Activated T-cell treated with anti-CD3 and anti-CD28 coated beads, Interleukin-2, amount 50 U/mL, for 1 hour (primary cell): ENCODE results near the gene FAM3A.
"Not testable (repeated sequence)": the region's sequence is repeated elsewhere in the genome, so short reads cannot be mapped to it uniquely, and the experiment has no call there.

Experiments
- DNase-seq: peaks from one replicate; pipeline ENCODE4 v3.0.0-alpha.2; 2020

Gene FAM3A, protein sequence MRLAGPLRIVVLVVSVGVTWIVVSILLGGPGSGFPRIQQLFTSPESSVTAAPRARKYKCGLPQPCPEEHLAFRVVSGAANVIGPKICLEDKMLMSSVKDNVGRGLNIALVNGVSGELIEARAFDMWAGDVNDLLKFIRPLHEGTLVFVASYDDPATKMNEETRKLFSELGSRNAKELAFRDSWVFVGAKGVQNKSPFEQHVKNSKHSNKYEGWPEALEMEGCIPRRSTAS

DNA sequence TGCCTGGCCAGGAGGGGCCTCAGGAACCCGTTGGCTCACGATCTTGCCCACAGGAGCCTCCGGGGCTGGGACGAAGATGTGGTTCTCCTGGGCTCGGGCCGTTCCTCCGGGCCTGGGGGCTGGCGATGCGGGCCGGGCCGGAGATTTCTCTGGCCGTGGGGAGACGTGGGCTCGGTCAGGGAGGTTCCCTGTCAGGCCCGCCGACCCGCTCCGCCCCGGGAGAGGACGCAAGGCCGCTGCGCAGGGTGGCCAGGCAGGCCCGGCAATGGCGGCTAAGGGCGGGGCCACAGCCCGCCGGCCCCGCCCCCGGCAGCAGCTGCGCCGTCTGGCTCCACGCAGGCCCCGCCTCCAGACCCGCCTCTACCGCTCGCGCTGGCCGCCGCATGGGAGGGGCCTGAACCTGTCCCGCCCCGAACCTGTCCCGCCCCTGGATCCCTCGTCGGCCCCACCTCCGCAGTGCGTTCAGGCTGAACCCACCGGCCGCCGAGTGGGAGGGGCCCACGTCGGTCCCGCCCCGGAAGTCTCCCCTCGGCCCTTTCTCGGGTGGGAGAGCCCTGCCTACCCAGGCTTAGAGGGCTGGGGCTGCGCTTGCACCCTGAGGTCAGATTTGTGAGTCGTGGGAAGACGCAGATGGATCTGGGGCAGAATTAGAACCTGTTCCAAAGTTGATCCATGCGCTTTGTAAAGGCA, at the start of gene FAM3A:
TSS of gene FAM3A (minus strand) at position 267 of the 690 bp plus-strand sequence. CDS start 460 bp downstream, outside the sequence.
- DNase-seq, result peak; percentile 94

DNA sequence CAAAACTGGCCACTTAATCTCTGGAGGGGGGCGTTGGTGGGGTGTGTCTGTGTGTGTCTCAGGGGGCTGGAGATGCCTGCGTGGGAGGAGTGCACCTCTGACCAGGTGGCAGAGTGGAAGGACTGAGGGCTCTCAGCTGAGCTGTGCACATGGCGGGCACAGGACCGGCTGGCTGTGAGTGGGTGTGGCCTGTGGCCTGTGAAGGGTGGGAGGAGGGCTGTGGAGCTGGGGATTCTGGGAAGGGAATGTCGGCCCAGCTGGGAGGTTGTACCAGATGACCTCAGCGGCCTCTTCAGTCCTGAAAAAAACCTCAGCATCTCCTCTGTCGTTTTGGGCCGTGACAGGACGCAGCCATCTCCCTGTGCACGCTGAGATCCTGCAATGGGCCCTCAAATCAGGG, 46.3 kb upstream of the FAM3A start:
- not testable (repeated sequence) for DNase-seq

DNA sequence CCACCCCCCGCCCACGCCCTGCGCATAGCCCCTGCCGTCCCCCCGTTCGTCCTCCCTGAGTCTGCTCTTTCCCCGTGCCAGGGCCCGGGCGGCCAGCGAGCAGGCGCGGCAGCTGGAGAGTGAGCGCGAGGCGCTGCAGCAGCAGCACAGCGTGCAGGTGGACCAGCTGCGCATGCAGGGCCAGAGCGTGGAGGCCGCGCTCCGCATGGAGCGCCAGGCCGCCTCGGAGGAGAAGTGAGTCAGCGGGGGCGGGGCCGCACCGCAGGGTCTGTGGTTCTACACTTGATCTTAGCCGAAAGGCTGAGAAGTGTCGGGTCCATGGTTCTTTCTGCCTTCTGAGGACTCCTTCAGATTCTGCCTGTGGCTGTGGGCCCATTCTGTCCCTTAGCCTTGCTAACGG, 44.3 kb upstream of the FAM3A start:
- not testable (repeated sequence) for DNase-seq

DNA sequence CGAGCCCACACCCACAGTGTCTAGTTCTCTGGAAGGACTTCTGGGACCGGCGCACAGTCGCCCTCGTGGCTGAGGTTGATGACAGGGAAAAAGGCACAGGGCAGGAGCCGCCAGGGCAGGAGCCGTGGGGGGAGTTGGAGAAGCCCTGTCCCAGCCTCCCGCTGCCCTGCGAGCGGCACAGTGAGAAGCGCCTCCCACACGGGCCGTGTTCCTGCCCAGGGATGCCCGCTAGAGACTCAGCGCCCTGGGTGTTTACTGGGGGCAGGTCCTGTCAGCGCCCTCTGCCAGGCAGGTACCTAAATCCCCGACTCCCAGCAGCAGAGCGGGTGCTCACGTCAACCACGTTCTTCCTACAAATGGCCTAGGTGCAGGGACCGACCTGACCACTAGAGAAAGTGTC, 42.9 kb upstream of the FAM3A start:
- DNase-seq, result not testable (repeated sequence)

DNA sequence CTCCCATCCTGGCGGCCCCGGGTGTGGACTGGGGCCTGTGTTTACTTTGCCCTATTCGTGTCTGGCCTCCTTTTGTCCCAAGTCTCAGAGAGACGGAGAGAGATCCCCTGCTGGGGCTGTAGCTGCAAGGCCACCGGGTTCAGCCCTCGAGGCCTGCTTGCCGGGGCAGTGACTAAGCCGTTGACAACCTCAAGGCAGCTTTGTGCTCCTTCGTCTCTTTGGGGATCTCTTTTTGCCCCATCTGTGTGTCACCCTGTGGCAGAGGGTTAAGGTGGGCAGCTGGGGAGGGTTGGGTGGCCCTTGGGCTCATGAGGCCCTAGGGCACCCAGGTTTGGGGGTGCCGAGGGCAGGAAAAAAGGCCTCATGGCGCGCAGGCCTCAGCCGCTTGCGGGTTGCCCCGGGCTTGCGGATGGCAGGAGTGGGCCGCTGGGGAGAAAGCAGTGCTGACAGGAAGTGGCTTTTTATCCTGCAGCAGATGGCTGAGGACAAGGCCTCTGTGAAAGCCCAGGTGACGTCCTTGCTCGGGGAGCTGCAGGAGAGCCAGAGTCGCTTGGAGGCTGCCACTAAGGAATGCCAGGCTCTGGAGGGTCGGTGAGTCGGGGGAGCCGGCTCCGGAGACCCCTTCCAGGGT, 42.1 kb upstream of the FAM3A start:
- not testable (repeated sequence) for DNase-seq

DNA sequence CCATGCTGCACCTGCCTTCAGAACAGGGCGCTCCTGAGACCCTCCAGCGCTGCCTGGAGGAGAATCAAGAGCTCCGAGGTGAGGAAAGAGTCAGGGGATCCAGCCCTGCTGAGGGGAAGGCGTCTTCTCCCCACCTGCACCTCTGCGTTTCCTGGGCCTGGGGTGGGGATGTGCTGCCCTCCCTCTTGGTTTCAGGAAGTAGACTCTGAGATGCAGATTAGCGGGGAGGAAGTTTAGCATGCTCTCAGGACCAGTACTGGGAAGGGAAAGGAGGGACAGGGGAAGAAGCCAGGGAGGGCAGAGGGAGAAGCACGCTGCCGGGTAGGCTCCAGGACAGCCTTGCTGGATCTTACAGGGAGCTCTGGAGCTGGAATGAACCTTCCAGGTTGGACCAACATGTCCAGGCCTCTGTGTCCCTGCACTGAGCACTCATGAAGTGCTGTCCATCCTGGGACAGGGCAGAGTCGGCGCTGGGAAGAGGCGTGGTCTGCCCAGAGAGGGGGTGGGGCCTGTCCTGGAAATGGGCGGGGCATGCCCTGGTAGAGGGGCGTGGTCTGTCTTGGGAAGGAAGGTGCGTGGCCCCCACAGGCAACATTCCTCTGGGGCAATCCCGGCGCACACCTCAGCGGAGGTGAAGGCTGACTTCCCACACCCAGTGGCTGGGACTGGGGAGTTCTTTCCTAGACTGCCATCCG, 36.2 kb upstream of the FAM3A start:
- not testable (repeated sequence) for DNase-seq

DNA sequence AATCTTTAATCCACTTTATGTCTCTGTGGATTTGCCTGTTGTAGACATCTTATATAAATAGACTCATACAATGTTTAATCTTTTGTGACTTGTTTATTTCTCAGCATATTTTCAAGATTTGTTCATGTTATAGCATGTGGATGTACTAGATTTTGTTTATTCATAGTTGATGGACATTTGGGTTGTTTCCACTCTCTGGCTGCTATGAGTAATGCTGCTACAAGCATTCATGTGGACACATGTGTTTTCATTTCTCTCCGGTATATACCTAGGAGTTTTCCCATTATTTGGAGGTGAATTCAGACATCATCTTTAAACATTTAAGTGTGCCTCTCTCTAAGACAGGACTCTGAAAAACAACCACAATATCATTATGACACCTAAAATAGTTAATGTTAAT, 33.7 kb upstream of the FAM3A start:
- no peak for DNase-seq

DNA sequence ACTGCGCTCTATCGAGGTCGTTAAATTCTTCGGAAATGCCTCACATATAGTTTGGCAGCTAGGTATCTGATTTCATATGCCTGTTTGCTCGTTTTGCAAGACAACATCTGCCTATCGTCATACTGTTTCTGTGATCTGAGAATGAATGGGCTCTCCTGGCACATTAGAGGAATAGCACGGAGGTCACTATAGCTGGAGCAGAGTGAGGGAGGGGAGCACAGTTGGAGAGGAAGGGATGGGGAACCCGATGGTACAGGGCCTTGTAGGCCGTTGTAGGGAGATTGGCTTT, 31.9 kb upstream of the FAM3A start:
- no peak for DNase-seq

DNA sequence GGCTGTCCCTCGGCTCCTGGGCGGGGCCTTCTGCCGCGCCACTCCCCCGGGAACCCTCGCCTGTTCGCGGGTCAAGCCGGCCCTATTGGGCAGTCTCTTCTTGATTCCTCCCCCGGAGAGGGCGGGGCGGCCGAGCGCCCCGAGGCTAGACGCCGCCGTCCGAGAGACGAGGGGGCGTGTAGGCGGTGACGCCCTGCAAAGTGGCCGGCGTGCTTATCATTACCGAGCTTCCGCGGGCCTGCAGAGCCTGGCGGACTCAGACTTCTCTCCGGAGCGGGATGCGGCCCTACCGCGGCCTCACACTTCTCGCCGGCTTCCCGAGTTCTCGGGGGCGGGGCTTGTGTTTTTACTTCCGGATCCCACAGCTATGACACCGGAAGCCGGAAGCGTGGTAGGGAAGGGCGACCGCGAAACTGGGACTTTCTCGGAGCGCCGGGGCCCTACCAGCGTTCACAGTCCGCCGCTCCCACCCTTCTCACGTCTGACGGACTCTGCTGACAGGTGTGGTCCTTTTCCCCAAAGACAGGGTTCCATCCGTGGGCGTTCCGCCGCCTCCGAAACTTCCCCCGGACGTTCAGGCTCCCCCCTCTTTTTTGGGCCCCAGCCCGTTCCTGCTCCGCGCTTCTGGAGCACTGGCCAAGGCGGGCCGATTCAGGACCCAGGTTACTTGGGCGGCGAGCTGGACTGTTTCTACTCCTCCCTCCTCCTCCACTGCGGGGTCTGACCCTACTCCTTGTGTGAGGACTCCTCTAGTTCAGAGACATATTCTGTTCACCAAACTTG, 31.4 kb upstream of the FAM3A start, which contains the start of gene IKBKG:
TSS of gene IKBKG (plus strand) at position 376 of the 783 bp plus-strand sequence. CDS start 4,383 bp downstream, outside the sequence.
- DNase-seq, result peak; percentile 93

DNA sequence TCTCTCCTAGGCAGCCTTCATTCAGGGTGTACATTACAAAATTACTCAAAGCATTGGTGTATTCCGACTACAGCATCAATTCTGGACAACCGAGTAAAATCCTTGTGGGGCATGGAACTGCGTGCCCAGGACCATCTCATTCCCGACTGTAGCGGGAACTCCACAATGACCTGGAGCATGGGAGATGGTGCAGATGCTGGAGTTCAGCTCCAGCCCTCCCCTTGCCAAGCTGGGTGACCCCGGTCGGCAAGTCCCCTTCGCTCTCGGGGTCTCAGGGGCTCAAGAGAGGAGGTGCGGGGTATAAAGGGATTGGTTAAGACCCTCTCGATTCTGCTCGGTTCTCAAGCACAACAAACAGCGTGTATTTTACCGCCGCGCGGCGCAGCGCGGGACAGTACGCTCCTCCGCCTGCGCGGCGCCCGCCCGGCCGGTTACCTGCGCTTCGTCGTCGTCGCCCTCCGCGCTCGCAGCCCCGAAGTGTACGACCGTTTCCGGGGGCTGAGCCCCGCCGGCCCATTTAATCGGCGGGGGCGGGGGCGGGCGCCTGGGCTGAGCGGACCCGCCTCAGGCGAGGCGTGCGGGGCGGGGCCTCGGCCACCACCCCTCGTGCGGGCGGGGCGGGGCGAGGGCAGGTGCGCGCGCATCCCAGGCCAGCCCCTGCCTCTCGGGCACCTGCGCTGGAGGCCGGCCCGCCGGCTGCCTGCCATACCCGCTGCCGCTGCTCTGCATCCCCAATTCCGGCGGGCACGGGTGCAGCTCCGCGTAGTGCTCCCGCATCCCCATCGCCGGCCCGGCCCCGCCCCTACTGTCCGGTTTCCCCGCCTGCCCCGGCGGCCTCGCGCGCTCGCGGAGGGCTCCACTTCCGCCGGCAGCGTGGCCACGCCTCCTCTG, 30.6 kb upstream of the FAM3A start, which contains the start of gene G6PD:
TSS of gene G6PD (minus strand) at position 493 of the 891 bp plus-strand sequence. CDS start 691 bp downstream, outside the sequence.
- DNase-seq, result peak; percentile 87

DNA sequence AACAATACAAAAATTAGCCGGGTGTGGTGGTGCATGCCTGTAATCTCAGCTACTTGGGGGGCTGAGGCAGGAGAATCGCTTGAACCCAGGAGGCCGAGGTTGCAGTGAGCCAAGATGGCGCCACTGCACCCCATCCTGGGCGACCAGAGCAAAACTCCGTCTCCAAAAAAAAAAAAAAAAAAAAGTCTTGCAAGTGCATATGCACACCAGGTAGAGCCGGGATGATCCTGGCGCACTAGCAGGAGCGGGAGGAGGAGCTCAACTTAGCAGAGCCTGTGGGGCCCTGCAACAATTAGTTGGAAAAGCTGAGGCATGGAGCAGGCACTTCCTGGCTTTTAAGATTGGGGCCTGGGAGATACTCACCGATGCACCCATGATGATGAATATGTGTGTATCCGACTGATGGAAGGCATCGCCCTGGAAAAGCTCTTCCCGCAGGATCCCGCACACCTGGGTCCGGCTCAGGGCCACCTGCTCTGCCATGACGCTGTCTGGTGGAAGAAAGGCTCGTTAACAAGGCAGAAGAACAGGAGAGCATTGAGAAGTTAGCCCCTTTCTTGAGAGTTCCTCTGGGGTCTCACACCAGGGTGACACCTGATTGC, 29.7 kb upstream of the FAM3A start:
- DNase-seq, result no peak

DNA sequence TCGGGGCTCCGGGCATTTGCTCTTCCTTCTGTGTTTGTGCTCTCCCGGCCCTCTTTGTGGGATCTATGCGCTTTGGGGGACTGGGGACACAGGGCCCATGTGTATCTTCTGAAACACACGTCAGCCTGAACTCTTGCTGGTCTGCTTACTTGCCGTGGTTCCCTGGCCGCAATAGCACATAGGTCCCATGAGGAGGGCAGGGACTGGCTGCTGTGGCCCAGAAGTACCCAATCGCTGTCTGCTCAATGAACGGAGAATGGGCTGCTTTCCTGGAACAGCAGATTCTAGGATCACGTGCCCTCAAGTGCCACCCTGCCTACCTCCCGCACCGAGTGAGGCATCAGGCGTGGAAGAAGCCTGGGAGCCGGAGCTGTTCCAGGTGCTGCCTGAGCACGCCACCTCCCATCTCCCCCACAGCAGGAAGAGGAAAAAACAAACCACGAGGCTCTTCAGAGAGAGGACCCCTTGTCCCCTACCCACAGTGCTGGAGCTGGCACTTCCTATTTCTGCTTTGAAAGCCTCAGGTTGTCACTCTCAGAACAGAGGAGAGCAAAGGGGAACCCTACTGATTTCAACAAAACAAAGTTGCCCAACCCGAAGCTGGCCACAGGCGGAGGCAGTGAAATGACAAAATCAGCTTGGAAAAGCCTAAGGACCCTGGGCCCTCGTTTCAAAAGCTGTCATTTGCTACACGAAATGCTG, 26.8 kb upstream of the FAM3A start:
- DNase-seq, result no peak

DNA sequence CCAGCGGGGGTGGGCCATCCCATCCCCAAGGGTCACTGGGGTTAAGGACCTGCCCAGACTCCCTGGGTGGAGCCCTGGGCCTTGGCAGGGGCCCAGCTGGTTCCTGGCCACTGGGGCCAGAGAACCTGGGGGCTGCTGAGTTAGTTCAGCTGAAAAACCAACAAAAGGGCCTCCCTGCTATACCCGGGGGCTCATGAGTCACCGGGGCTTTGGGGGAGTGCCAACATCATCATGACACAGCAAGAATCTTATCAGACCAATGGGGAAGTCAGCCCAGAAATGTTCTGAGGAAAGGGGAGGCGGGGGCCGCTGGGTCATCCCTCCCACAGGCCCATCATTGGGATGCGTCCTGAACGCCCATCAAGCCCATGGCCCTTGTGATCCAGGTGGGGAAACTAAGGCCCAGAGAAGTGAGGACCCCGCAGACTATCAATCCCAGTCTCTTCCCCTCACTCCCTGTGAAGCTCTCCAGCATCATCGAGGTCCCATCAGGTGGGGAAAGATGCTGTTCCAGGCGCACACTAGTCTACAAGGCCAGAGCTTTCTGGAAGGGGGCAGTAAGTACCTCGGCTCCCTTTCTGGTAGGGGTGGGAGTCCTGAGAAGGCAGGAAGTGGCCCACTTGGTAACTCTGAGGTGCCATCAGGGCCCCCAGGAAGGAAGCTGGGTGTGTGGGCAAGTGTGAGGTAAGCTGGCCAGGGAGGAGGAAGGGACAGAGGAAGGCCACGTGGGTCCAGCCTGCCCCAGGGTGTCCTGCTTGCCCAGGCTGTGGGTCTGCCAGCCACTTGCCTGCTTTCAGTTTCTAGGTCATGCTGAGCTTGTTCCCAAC, 26.1 kb upstream of the FAM3A start:
- no peak for DNase-seq

DNA sequence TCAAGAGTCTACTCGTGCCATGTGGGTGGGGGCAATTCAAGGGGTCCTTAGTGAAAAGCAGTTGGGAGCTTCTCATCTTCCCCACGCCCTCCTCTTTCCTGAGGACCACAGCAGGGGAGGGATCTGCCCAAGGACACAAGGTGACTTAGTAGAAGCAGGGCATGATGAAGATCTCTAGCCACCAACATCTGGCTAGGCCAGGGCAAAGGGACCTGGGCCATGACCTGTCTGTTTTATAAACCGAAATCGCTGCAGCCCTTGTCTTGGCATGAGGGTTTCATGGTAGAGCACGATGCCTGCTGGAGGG, 25.5 kb upstream of the FAM3A start:
- DNase-seq, result no peak

DNA sequence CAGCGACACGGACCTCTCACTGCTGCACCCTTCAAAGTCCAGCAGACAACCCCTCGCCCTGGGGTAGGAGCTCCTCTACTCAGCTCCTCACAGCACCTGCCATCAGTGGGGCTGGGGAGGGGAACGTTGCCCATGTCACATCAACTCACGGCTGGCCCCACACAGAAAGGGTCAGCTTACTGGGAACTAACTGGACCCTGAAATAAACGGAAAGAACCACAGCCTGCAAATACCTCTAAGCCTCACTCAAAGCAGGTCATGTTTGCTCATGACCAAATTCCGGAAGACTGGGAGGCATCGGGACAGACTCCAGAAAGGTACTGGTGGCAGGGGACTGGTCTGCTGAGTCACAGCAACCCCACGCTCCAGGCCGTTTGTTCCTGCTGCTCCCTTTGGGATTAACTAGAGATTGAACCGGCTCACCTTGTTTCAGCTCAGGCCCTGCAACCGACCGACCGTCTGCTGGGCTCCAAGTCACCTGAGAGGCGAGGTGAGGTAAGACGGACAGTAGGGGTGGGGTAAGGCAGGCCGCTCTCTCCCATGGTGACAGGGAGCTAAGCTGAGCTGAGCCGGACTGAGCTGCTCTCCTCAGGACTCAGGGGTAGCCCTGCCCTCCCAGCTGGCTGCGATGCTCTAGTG, 25.0 kb upstream of the FAM3A start:
- no peak for DNase-seq

DNA sequence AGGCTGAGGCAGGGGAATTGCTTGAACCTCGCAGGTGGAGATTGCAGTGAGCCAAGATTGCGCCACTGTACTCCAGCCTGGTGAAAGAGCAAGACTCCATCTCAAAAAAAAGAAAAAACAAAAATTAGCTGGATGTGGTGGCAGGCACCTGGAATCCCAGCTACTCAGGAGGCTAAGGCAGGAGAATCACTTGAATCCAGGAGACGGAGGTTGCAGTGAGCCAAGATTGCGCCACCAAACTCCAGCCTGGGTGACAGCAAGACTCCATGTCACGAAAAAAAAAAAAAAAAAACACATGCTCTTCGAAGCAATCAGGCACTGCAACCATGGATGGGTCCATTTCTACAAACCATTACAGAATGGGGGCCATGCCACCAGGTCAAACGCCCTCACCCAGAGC, 24.3 kb upstream of the FAM3A start:
- not testable (repeated sequence) for DNase-seq

DNA sequence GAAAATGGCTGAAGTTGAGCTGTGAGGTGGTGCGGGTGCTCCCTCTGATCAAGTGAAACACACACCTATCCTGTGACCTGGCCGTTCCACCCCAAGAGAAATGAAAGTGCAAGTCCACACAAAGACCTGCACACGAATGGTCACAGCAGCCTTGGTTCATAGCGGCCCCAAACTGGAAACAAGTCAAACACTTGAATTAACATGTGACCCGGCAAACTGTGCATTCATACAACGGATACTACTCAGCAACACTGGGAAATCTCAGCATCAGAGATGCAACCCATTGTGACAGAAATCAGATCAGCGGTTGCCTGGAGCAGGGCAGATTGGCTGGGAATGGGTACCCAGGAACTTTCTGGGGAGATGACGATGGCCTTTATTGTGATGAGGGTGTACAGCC, 23.0 kb upstream of the FAM3A start:
- no peak for DNase-seq

DNA sequence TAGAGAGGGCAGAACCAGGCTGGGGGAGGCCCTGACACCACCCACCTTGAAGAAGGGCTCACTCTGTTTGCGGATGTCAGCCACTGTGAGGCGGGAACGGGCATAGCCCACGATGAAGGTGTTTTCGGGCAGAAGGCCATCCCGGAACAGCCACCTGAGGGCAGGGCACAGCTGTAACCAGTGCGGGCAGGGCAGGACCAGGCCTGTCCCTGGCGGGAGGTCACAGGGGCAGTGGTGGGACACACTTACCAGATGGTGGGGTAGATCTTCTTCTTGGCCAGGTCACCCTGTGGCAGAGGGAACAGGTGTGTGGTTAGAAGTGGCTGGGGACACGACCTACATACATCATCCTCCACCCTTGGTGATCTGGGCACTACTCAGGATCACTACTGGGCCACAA, 19.9 kb upstream of the FAM3A start:
- no peak for DNase-seq
